H9 (cell line): ENCODE results near the gene LIPC. TPM values are rescaled to one million over a fixed set of nuclear protein-coding genes. Genes with fewer than 3 reads are reported as not detected.

ENCODE experiments used
- DNase-seq: peaks from one replicate; pipeline ENCODE4 v3.0.0-alpha.2; 2017
- H2AFZ ChIP-seq: one replicate; pipeline ENCODE4 v1.6.1; 2013; ENCODE audit warnings: mild to moderate bottlenecking, low read length, control low read depth, moderate library complexity
- H2AK5ac ChIP-seq: 2 replicates; pipeline ENCODE4 v1.6.1; 2013; ENCODE audit warnings: low read length, control low read depth, mixed read lengths; ENCODE audit not compliant: insufficient read length
- H2BK120ac ChIP-seq: one replicate; pipeline ENCODE4 v1.6.1; 2013; ENCODE audit warnings: low read depth, mild to moderate bottlenecking, low read length, control low read depth, inconsistent platforms; ENCODE audit not compliant: poor library complexity, severe bottlenecking
- H2BK12ac ChIP-seq: 2 replicates; pipeline ENCODE4 v1.6.1; 2013; ENCODE audit warnings: low read length, control low read depth, mixed read lengths, low read depth; ENCODE audit not compliant: insufficient read length
- H2BK15ac ChIP-seq: 2 replicates; pipeline ENCODE4 v1.6.1; 2013; ENCODE audit warnings: low read depth, low read length, control low read depth
- H2BK20ac ChIP-seq: one replicate; pipeline ENCODE4 v1.6.1; 2013; ENCODE audit warnings: low read depth, mild to moderate bottlenecking, low read length, control low read depth, inconsistent platforms; ENCODE audit not compliant: poor library complexity, severe bottlenecking
- H2BK5ac ChIP-seq: 2 replicates; pipeline ENCODE4 v1.6.1; 2013; ENCODE audit warnings: low read length, control low read depth, mixed read lengths; ENCODE audit not compliant: insufficient read length
- H3K14ac ChIP-seq: 2 replicates; pipeline ENCODE4 v1.6.1; 2013; ENCODE audit warnings: low read length, control low read depth; ENCODE audit not compliant: insufficient read depth
- H3K18ac ChIP-seq: 2 replicates; pipeline ENCODE4 v1.6.1; 2013; ENCODE audit warnings: low read depth, mild to moderate bottlenecking, mixed read lengths, low read length, control low read depth; ENCODE audit not compliant: insufficient read length
- H3K23ac ChIP-seq: 2 replicates; pipeline ENCODE4 v1.6.1; 2013; ENCODE audit warnings: low read length, control low read depth, mixed read lengths, low read depth; ENCODE audit not compliant: insufficient read length
- H3K23me2 ChIP-seq: 2 replicates; pipeline ENCODE4 v1.6.1; 2013; ENCODE audit warnings: low read depth, mild to moderate bottlenecking, mixed read lengths, low read length, control low read depth; ENCODE audit not compliant: insufficient read length, poor library complexity, severe bottlenecking
- H3K27ac ChIP-seq: 2 replicates; pipeline ENCODE4 v1.5.1; 2013; ENCODE audit warnings: low read length, control low read depth, mixed read lengths, low read depth; ENCODE audit not compliant: insufficient read length
- H3K27me3 ChIP-seq: 2 replicates; pipeline ENCODE4 v1.6.1; 2013; ENCODE audit warnings: low read length, control low read depth, inconsistent platforms; ENCODE audit not compliant: insufficient read depth
- H3K4ac ChIP-seq: 2 replicates; pipeline ENCODE4 v1.6.1; 2013; ENCODE audit warnings: low read depth, mild to moderate bottlenecking, control low read depth, inconsistent platforms, low read length, moderate library complexity
- H3K4me1 ChIP-seq: 2 replicates; pipeline ENCODE4 v1.6.1; 2013; ENCODE audit warnings: low read length, control low read depth, inconsistent platforms; ENCODE audit not compliant: insufficient read depth
- H3K4me2 ChIP-seq: 2 replicates; pipeline ENCODE4 v1.6.1; 2013; ENCODE audit warnings: low read length, control low read depth, mixed read lengths; ENCODE audit not compliant: insufficient read length, insufficient read depth
- H3K56ac ChIP-seq: 2 replicates; pipeline ENCODE4 v1.6.1; 2013; ENCODE audit warnings: low read depth, mild to moderate bottlenecking, mixed read lengths, low read length, control low read depth; ENCODE audit not compliant: insufficient read length
- H3K79me1 ChIP-seq: 2 replicates; pipeline ENCODE4 v1.6.1; 2013; ENCODE audit warnings: low read depth, mild to moderate bottlenecking, moderate library complexity, low read length, control low read depth, inconsistent platforms; ENCODE audit not compliant: insufficient read depth, poor library complexity, severe bottlenecking
- H3K79me2 ChIP-seq: 2 replicates; pipeline ENCODE4 v1.6.1; 2013; ENCODE audit warnings: low read length, control low read depth, inconsistent platforms; ENCODE audit not compliant: insufficient read depth
- H3K9ac ChIP-seq: 2 replicates; pipeline ENCODE4 v1.6.1; 2013; ENCODE audit warnings: low read length, control low read depth, mixed read lengths; ENCODE audit not compliant: insufficient read length; ENCODE audit errors: extremely low read depth
- H3K9me3 ChIP-seq: one replicate; pipeline ENCODE4 v1.6.1; 2013; ENCODE audit warnings: low read depth, low read length, inconsistent platforms; ENCODE audit not compliant: control insufficient read depth
- H3T11ph ChIP-seq: one replicate; pipeline ENCODE4 v1.6.1; 2013; ENCODE audit warnings: mild to moderate bottlenecking, low read length, control low read depth, inconsistent platforms
- H4K20me1 ChIP-seq: one replicate; pipeline ENCODE4 v1.6.1; 2013; ENCODE audit not compliant: control insufficient read depth, insufficient read length, insufficient read depth
- H4K5ac ChIP-seq: 2 replicates; pipeline ENCODE4 v1.6.1; 2013; ENCODE audit warnings: low read depth, mild to moderate bottlenecking, mixed read lengths, low read length, control low read depth; ENCODE audit not compliant: insufficient read length
- H4K8ac ChIP-seq: replicated peaks from 2 replicates; pipeline ENCODE4 v1.6.1; 2013; ENCODE audit warnings: low read length, control low read depth, mixed read lengths, low read depth; ENCODE audit not compliant: insufficient read length
- H4K91ac ChIP-seq: 2 replicates; pipeline ENCODE4 v1.6.1; 2013; ENCODE audit warnings: low read depth, mild to moderate bottlenecking, moderate library complexity, mixed read lengths, low read length, control low read depth; ENCODE audit not compliant: insufficient read length
- H3K27ac Mint-ChIP-seq, 3 experiments: 2 replicates in 2 of 3; 3 replicates in 1 of 3; pipeline ENCODE4 v1.8.0; 2020 to 2021; ENCODE audit warnings: mixed read lengths in 3 of 3, mild to moderate bottlenecking in 1 of 3, moderate library complexity in 1 of 3
- H3K27me3 Mint-ChIP-seq: 2 replicates; pipeline ENCODE4 v1.8.0; 2021; ENCODE audit warnings: low read depth, mild to moderate bottlenecking, moderate library complexity, mixed read lengths
- H3K36me3 Mint-ChIP-seq, 3 experiments: 2 replicates in 2 of 3; 3 replicates in 1 of 3; pipeline ENCODE4 v1.8.0; 2020 to 2021; ENCODE audit warnings: low read depth in 3 of 3, mixed read lengths in 3 of 3; ENCODE audit not compliant: insufficient read depth in 1 of 3
- H3K4me1 Mint-ChIP-seq, 2 experiments: 2 replicates each; pipeline ENCODE4 v1.8.0; 2020; ENCODE audit warnings: mixed read lengths in 2 of 2
- H3K4me3 Mint-ChIP-seq, 2 experiments: 2 replicates in 1 of 2; 3 replicates in 1 of 2; pipeline ENCODE4 v1.8.0; 2020 to 2021; ENCODE audit warnings: mild to moderate bottlenecking in 2 of 2, mixed read lengths in 2 of 2, moderate library complexity in 1 of 2
- H3K9me3 Mint-ChIP-seq, 2 experiments: 2 replicates in 1 of 2; 3 replicates in 1 of 2; pipeline ENCODE4 v1.8.0; 2020; ENCODE audit warnings: mild to moderate bottlenecking in 2 of 2, mixed read lengths in 2 of 2, moderate library complexity in 1 of 2
- CTCF ChIP-seq: fragments of 200-600 bp; sonication (generic); conservative IDR thresholded peaks from 3 replicates; pipeline ENCODE4 v1.8.0; 2021; ENCODE audit warnings: antibody characterized with exemption, mild to moderate bottlenecking
- WGBS: extraction: QIAGEN DNeasy Blood & Tissue Kit; methylation state at CpG from one replicate; pipeline ENCODE4 v1.1.7; 2013; ENCODE audit warnings: missing lambda C conversion rate, low lambda C conversion rate, mixed read lengths; ENCODE audit not compliant: insufficient read length; ENCODE audit errors: extremely low coverage; 5-methylcytosine and 5-hydroxymethylcytosine counted together
- total RNA-seq: library from RNA; stranded (reverse); gene quantifications from 2 replicates; pipeline ENCODE4 v1.2.1, GENCODE V29; 2021

The LIPC gene
- total RNA-seq, 1 experiment from 2014 or later = not detected

- no peak overlapping the region for H3K9ac ChIP-seq
- no peak overlapping the region for H2AK5ac ChIP-seq
- H3K27ac ChIP-seq = no peak overlapping the region
- no peak overlapping the region for H2BK120ac ChIP-seq
- H4K8ac ChIP-seq = no peak overlapping the region
- TF ChIP-seq CTCF = no peak
- H3K27ac Mint-ChIP-seq = no peak overlapping the region
- no peak overlapping the region for H3T11ph ChIP-seq
- no peaks in the 10 kb centered on the region for H3K79me2 ChIP-seq
- H4K20me1 ChIP-seq = no peaks in the 10 kb centered on the region
- no peaks in the 10 kb centered on the region for H3K4me1 ChIP-seq
- no peak overlapping the region for H3K23ac ChIP-seq
- H3K9me3 ChIP-seq = no peaks in the 10 kb centered on the region
- H2AFZ ChIP-seq = no peak overlapping the region
- H2BK5ac ChIP-seq = no peak overlapping the region
- no peak overlapping the region for H3K4me2 ChIP-seq
- H3K56ac ChIP-seq = no peak overlapping the region
- no peak overlapping the region for H2BK12ac ChIP-seq
- no peaks in the 10 kb centered on the region for H3K36me3 Mint-ChIP-seq
- H2BK20ac ChIP-seq = no peak overlapping the region
- H3K27me3 Mint-ChIP-seq = peaks cover 2% of the 10 kb centered on the region; the same call in 1 of the 2 replicates
- H3K23me2 ChIP-seq = no peaks in the 10 kb centered on the region
- no peak overlapping the region for H4K91ac ChIP-seq
- H3K27me3 ChIP-seq = no peaks in the 10 kb centered on the region
- H3K14ac ChIP-seq = no peak overlapping the region
- H2BK15ac ChIP-seq = no peak overlapping the region
- DNase-seq = no peak
- H3K4ac ChIP-seq = no peak overlapping the region
- no peaks in the 10 kb centered on the region for H3K79me1 ChIP-seq
- no CpG with 5 or more reads among the region's 3 CpGs for WGBS
- H3K18ac ChIP-seq = no peak overlapping the region
- H3K9me3 Mint-ChIP-seq = no peaks in the 10 kb centered on the region
- no peak overlapping the region for H3K4me3 Mint-ChIP-seq
- no peak overlapping the region for H4K5ac ChIP-seq
- H3K4me1 Mint-ChIP-seq = peaks cover 7 to 8% of the 10 kb centered on the region in 2 experiments; a peak in 3 of 4 replicates
Observed at GRCh38 chr15:58460872-58461271, 29.1 kb downstream of the LIPC start.
